HG03521 (cell line): ENCODE results near the gene SDF4.

Source experiments
- ATAC-seq: cut with Tn5 transposase; IDR thresholded peaks from one replicate; pipeline ENCODE4 v1.9.1; 2021; ENCODE audit warnings: mild to moderate bottlenecking, moderate library complexity; ENCODE audit not compliant: unreplicated experiment

The SDF4 gene

DNA sequence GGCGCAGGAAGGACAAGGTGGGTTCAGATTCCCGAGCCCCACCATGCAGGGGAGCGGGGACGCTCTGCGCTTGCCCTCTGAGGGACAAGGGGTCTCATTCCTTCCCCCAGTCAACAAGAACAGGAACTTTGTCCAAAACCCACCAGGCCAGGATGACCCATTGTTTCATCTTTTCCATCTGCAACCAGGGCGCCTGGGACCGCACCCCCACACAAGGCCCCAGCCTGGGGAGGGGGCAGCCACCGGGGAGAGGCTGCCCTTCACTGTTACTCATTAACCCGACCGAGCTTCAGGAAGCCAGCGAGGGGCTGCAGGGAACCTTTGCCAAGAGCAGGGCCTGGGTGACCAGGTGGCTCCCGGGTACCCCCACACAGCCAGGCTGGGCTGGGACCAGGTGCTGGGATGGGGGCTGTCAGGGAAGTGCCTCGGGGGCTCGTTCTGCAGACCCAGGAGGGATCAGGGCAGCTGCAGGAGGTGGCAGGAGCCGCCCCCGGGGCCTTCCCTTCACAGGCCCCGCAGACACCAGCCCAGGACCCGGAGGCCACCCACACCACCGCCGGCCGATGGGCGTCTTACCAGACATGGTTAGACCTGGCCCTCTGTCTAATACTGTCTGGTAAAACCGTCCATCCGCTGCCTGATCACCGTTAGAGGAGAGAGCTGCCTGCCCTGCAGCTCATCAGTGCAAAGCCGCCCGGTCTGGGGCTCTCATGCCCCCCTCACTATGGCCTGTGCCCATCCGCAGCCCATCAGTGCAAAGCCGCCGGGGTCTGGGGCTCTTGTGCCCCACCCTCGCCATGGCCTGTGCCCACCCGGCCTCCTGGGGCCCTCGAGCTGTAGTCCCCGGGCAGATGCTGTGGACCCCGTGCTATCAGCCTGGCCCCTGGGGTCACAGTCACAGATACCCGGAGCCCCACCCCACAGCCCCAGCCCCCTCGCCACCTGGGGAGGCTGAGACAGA is 63.1 kb downstream of the SDF4 start:
- ATAC-seq: no peak

DNA sequence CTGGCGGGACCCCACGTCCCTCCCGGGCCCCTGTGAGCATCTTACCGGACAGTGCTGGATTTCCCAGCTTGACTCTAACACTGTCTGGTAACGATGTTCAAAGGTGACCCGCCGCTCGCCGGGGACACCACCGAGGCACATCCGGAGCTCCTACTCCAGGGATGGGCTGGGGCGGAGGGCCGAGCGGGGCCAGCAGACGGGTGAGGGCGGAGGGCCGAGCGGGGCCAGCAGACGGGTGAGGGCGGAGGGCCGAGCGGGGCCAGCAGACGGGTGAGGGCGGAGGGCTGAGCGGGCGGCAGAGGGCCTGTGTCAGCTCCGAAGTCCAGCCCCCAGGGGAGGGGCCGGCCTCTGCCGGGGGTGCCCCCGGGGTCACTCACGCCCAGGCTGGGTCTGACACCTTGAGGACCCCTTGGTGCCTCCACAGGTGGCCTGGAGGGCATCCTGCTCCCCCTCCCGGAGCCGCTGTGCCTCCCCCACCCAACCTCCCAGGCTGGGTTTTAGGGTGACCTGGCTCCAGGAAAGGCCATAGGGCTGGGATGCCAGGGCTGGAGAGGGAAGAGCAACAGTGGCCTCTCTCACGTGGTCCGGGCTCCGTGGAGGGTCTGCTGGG is 63.9 kb downstream of the SDF4 start:
- no peak for ATAC-seq

- no peak for ATAC-seq
Measured at GRCh38 chr1:1167398-1167821, 64.4 kb downstream of the SDF4 start.
